GM12875 (cell line): ENCODE data around the gene ARPC4.

Source experiments
- H3K4me3 ChIP-seq: one replicate; pipeline ENCODE4 v1.5.1; 2011; ENCODE audit warnings: low read depth, low read length, control low read depth
- TF ChIP-seq, protein P1 (sequence below): IDR thresholded peaks from 2 replicates; pipeline ENCODE4 v1.5.1; 2011; ENCODE audit warnings: low read depth, mild to moderate bottlenecking, control low read depth, inconsistent platforms, low read length, moderate library complexity, borderline replicate concordance; ENCODE audit not compliant: insufficient read depth

The ARPC4 gene

DNA sequence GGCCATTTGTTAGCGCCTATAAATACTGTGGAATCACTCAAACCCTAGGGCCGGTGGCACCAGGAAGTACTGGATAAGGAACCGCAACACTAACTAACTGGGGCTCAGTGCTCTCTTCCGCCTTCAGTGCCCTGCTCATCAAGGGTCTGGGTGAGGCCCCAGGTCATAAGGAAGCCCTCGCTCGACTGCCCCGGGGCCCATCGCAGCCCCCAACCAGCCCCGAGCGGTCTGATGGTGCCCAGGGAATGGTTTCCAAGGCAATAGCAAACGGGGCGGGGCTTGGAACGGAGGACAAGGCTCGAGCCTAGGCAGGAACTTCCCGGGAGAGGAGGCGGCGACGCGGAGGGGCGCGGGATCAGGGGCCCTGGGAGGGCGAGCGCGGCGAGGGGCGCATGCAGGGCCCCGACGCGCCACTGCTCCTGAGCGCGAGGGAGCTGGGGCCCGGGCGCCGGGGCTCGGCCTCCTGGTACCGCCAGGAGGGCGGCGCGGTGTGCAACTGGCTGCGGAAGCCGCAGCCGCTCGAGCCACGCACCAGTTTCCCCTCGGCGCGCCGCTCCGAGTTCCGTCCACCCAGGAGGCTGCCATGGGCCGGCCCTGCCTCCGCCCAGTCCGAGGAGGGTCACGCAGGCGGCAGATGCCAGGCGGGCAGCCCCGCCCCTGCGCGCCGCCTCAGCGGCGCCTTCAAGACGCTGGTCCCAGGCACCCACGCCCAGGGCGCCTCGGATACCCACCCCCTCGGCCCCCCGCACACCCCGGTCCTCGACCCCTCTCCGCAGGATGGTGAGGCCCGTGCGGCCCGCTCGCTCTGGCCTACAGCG lies 16.9 kb downstream of the ARPC4 start, which contains the start of gene TTLL3:
Gene TTLL3, plus strand, starts transcription at position 648 of the 818 bp plus-strand sequence. CDS start 400 bp downstream, outside the sequence.
- H3K4me3 ChIP-seq, result peak within 1 kb of the TSS; percentile 63
- TF ChIP-seq, protein P1, sequence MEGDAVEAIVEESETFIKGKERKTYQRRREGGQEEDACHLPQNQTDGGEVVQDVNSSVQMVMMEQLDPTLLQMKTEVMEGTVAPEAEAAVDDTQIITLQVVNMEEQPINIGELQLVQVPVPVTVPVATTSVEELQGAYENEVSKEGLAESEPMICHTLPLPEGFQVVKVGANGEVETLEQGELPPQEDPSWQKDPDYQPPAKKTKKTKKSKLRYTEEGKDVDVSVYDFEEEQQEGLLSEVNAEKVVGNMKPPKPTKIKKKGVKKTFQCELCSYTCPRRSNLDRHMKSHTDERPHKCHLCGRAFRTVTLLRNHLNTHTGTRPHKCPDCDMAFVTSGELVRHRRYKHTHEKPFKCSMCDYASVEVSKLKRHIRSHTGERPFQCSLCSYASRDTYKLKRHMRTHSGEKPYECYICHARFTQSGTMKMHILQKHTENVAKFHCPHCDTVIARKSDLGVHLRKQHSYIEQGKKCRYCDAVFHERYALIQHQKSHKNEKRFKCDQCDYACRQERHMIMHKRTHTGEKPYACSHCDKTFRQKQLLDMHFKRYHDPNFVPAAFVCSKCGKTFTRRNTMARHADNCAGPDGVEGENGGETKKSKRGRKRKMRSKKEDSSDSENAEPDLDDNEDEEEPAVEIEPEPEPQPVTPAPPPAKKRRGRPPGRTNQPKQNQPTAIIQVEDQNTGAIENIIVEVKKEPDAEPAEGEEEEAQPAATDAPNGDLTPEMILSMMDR, result no peak

DNA sequence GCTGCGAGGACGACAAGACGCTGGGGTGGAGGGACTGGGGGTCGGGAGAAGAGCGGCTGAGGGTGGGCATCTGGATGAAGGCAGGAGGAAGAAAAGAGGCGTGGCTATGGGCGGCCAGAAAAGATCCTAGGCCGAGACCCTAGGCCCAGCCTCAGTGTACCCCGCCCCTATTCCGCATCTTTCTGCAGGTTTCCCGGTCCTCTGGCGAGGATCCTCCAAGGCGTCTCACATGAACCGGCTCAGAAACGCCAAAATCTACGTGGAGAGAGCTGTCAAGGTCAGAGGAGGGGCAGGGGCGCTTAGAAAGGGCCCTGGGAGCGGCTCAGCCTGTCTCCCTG lies 17.5 kb downstream of the ARPC4 start:
- TF ChIP-seq, protein P1, result no peak
- peak overlapping the region; percentile 63 for H3K4me3 ChIP-seq

DNA sequence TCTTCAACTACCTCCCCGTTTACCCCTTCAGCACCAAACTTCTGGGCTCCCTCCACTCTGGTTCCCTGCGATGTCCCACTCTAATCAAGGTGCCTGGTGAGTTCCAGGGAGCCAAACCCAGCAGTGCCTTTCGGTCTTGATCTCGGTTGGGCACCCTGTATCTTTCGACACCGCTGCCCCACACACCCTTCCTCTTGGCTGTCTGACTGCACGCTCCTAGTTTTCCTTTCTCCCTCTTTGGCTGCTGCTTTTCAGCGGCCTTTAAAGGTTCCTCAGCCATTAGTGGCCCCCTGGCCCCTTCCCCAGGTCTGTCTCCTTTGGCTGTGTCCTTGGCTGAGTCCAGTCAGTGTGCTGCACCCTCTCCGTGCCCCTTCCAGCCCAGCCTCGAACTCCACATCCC lies 18.0 kb downstream of the ARPC4 start:
- no peak overlapping the region for H3K4me3 ChIP-seq
- TF ChIP-seq, protein P1, result no peak

DNA sequence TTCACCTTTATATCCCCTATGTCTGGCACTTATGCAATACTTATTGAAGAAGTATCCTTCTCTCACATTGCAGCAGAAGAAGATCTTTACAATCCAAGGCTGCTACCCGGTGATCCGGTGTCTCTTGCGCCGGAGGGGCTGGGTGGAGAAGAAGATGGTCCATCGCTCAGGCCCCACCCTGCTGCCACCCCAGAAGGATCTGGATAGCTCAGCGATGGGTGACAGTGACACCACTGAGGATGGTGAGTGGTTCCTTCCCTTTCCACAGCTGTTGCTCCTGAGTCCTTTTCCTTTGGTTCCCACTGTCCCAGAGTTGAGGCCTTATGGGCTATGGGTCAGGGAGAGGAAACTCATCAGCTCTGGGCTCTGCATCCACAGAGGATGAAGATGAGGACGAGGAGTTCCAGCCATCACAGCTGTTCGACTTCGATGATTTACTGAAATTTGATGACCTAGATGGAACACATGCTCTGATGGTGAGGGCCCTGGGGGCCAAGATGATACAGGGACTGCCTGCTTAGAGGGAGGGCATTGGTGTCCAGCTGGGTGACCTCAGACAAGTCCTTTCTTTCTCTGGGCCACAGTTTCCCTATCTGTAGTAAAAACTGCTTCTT lies 20.1 kb downstream of the ARPC4 start:
- H3K4me3 ChIP-seq, result no peak overlapping the region
- TF ChIP-seq, protein P1, result no peak

DNA sequence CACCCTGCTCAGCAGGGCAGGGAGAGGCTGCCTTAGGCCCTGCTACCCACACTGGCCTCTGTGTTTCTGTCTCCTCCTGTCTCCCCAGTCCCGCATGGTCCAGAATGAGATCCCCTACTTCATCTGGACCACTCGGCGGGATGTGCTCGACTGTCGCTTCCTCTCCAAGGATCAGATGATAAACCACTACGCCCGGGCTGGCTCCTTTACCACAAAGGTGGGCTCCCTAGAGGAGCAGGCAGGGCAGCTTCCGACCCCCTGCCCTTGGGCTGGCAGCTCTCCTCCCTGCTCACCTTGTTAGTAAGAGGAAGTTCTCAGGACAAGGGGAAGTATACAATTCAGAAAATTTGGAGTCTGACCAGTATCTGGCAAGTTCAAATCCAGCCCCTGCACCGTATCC lies 23.1 kb downstream of the ARPC4 start:
- H3K4me3 ChIP-seq, result no peak overlapping the region
- TF ChIP-seq, protein P1, result no peak

DNA sequence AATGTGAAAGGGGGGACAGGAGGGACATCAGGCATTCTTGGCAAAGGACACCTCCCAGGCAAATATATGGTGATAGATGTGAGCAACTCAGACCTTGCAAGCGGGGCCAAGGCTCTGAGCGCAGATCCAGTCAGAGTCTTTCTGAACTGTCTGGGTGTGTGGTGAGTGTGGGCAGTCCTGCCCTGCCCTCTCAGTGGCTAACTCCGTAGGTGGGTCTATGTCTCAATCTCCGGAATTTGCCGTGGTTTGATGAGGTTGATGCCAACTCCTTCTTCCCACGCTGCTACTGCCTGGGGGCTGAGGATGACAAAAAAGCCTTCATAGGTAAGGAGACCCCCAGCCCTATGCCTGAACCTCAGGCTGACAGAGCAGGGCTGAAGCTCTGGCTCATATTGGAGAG lies 24.6 kb downstream of the ARPC4 start:
- TF ChIP-seq, protein P1, result no peak
- no peak overlapping the region for H3K4me3 ChIP-seq
